ENCODE data around the gene BAIAP2L1. TPM values are rescaled to one million over a fixed set of nuclear protein-coding genes. Genes with fewer than 3 reads are reported as not detected.
A peak's percentile ranks its signal among the peaks of the same experiment; 100 is the strongest.

The BAIAP2L1 gene
- total and polyA plus RNA-seq, 9 of the 15 experiments (the other 6 are each of a cell fraction or from before 2014, with no cell fraction given), result 4.2 to 29.8 (median 15.5) TPM

GRCh38 chr7:98303176-98303865 lies 97.6 kb downstream of the BAIAP2L1 start:
- peak overlapping the region in 1 of 2 experiments; percentile 69; a peak in 2 of 4 replicates for H3K9ac ChIP-seq (ENCODE audit: insufficient read depth in 1 of 2, low read depth in 2 of 2, low read length in 2 of 2)
- ATAC-seq, result no peak
- peaks cover 0 to 25% of the 10 kb centered on the region in 2 experiments; a peak in 3 of 5 replicates for H3K4me1 ChIP-seq (replicated peaks in 1 of 2; ENCODE audit: control insufficient read depth in 2 of 2, insufficient read depth in 2 of 2, low read length in 2 of 2)
- no peaks in the 10 kb centered on the region for H3K9me3 ChIP-seq (replicated peaks; ENCODE audit: control insufficient read depth, insufficient read depth, low read depth, low read length)
- peaks cover 4 to 42% of the 10 kb centered on the region in 2 experiments; a peak in 3 of 5 replicates for H3K27me3 ChIP-seq (ENCODE audit: control insufficient read depth in 2 of 2, insufficient read depth in 2 of 2, low read length in 2 of 2)
- 42% methylated on average over 19 of the region's 19 CpGs for WGBS (ENCODE audit: insufficient coverage, low coverage, missing lambda C conversion rate)
- ChIA-PET POLR2A (interaction anchor here (0.5 to 1.8 kb wide), 3 partner anchors 9 to 47 kb away, joined by 4 to 5 read pairs (median 4); no protein-coding TSS in a partner anchor), CTCF (ENCODE audit: low intra/inter-chr PET ratio) (no interaction called here)
- H3K36me3 ChIP-seq (ENCODE audit: control insufficient read depth, insufficient read depth, low read length), result peaks cover 38% of the 10 kb centered on the region
- intact Hi-C loops (cut with micrococcal nuclease) (no loop called here), in situ Hi-C loops (cut with MboI) (loop anchor here (5.0 kb wide), 1 partner anchor 104 kb away; no protein-coding TSS in a partner anchor)
- peaks cover 8% of the 10 kb centered on the region for H4K20me1 ChIP-seq (replicated peaks; ENCODE audit: control insufficient read depth, insufficient read depth, low read length)
- no peak overlapping the region for H3K4me2 ChIP-seq (ENCODE audit: insufficient read depth, low read length)
- H3K27ac ChIP-seq (ENCODE audit: extremely low read depth, low read depth, low read length), result no peak overlapping the region
- no peak for DNase-seq (ENCODE audit: extremely low read depth in 1 of 4, low spot score in 3 of 4)
- no TSS peak for BruUV-seq (replicated peaks)
- H3K9me1 ChIP-seq (ENCODE audit: control insufficient read depth, insufficient read depth, low read length), result no peaks in the 10 kb centered on the region
- no peak for FAIRE-seq
- H3K79me2 ChIP-seq (ENCODE audit: control insufficient read depth, insufficient read depth, low read length), result no peaks in the 10 kb centered on the region
- H2AFZ ChIP-seq (ENCODE audit: low read depth, low read length), result no peak overlapping the region
- no peak overlapping the region for H3K4me3 ChIP-seq
- no peak for TF ChIP-seq EP400 (IDR thresholded peaks at IDR 0.05)
- no peak for TF ChIP-seq HNRNPL (IDR thresholded peaks at IDR 0.05; ENCODE audit: low read depth, low read length)
- no peak for TF ChIP-seq NR2C1 (IDR thresholded peaks at IDR 0.05)
- no peak for TF ChIP-seq NR2C1 (tag; IDR thresholded peaks at IDR 0.05)
- no peak for TF ChIP-seq RFX5 (IDR thresholded peaks at IDR 0.05; ENCODE audit: low read depth, low read length)
- TF ChIP-seq HMG20B (CRISPR knock-in tag; IDR thresholded peaks at IDR 0.05), result no peak
- TF ChIP-seq ID3 (CRISPR knock-in tag; IDR thresholded peaks at IDR 0.05), result no peak
- no peak for TF ChIP-seq ID3 (tag; IDR thresholded peaks at IDR 0.05)
- TF ChIP-seq, protein P1, sequence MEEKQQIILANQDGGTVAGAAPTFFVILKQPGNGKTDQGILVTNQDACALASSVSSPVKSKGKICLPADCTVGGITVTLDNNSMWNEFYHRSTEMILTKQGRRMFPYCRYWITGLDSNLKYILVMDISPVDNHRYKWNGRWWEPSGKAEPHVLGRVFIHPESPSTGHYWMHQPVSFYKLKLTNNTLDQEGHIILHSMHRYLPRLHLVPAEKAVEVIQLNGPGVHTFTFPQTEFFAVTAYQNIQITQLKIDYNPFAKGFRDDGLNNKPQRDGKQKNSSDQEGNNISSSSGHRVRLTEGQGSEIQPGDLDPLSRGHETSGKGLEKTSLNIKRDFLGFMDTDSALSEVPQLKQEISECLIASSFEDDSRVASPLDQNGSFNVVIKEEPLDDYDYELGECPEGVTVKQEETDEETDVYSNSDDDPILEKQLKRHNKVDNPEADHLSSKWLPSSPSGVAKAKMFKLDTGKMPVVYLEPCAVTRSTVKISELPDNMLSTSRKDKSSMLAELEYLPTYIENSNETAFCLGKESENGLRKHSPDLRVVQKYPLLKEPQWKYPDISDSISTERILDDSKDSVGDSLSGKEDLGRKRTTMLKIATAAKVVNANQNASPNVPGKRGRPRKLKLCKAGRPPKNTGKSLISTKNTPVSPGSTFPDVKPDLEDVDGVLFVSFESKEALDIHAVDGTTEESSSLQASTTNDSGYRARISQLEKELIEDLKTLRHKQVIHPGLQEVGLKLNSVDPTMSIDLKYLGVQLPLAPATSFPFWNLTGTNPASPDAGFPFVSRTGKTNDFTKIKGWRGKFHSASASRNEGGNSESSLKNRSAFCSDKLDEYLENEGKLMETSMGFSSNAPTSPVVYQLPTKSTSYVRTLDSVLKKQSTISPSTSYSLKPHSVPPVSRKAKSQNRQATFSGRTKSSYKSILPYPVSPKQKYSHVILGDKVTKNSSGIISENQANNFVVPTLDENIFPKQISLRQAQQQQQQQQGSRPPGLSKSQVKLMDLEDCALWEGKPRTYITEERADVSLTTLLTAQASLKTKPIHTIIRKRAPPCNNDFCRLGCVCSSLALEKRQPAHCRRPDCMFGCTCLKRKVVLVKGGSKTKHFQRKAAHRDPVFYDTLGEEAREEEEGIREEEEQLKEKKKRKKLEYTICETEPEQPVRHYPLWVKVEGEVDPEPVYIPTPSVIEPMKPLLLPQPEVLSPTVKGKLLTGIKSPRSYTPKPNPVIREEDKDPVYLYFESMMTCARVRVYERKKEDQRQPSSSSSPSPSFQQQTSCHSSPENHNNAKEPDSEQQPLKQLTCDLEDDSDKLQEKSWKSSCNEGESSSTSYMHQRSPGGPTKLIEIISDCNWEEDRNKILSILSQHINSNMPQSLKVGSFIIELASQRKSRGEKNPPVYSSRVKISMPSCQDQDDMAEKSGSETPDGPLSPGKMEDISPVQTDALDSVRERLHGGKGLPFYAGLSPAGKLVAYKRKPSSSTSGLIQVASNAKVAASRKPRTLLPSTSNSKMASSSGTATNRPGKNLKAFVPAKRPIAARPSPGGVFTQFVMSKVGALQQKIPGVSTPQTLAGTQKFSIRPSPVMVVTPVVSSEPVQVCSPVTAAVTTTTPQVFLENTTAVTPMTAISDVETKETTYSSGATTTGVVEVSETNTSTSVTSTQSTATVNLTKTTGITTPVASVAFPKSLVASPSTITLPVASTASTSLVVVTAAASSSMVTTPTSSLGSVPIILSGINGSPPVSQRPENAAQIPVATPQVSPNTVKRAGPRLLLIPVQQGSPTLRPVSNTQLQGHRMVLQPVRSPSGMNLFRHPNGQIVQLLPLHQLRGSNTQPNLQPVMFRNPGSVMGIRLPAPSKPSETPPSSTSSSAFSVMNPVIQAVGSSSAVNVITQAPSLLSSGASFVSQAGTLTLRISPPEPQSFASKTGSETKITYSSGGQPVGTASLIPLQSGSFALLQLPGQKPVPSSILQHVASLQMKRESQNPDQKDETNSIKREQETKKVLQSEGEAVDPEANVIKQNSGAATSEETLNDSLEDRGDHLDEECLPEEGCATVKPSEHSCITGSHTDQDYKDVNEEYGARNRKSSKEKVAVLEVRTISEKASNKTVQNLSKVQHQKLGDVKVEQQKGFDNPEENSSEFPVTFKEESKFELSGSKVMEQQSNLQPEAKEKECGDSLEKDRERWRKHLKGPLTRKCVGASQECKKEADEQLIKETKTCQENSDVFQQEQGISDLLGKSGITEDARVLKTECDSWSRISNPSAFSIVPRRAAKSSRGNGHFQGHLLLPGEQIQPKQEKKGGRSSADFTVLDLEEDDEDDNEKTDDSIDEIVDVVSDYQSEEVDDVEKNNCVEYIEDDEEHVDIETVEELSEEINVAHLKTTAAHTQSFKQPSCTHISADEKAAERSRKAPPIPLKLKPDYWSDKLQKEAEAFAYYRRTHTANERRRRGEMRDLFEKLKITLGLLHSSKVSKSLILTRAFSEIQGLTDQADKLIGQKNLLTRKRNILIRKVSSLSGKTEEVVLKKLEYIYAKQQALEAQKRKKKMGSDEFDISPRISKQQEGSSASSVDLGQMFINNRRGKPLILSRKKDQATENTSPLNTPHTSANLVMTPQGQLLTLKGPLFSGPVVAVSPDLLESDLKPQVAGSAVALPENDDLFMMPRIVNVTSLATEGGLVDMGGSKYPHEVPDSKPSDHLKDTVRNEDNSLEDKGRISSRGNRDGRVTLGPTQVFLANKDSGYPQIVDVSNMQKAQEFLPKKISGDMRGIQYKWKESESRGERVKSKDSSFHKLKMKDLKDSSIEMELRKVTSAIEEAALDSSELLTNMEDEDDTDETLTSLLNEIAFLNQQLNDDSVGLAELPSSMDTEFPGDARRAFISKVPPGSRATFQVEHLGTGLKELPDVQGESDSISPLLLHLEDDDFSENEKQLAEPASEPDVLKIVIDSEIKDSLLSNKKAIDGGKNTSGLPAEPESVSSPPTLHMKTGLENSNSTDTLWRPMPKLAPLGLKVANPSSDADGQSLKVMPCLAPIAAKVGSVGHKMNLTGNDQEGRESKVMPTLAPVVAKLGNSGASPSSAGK (IDR thresholded peaks at IDR 0.05), result no peak
- TF ChIP-seq BACH1 (tag; IDR thresholded peaks at IDR 0.05), result no peak
